ENCODE results near the gene MACROD2.

MACROD2 gene

DNA sequence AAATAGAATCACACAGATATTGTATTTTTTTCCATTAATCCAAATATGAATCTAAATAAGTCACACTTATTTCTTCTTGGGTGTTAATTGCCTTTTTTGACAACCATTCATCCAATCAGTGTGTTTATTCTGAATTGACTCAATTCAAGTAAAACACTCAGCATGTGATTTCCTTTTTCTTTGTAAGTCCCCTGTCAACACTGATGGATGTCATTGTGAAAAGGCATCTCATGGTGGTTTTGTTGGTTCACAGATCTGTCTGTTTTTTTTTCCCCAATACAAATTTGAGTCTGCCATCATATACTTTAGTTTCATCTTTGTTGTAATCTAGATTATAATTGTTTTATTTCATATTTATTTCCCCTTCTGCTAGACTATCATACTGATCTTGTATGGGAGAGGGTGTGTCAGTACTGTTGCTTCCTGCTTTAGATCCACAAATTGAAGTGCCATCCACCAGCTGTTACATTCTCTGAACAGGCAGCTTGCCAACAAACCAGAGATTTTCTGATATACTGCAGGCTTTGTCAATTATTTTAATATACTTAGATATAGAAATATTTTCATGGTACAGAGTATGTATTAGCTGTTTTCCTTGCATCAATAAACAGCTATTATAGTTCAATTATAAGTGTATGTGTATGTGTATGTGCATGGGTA, 406.3 kb downstream of the MACROD2 start:
- peaks cover 6% of the 10 kb centered on the region for H3K4me1 ChIP-seq (ENCODE audit: insufficient read depth, low read length)
- H2AFZ ChIP-seq (ENCODE audit: low read depth, low read length), result no peak overlapping the region
- H3K27me3 ChIP-seq (ENCODE audit: insufficient read depth, low read length), result no peaks in the 10 kb centered on the region
- no peaks in the 10 kb centered on the region for H3K9me3 ChIP-seq (ENCODE audit: low read length)
- H3K36me3 ChIP-seq (ENCODE audit: insufficient read depth, low read length), result no peaks in the 10 kb centered on the region
- H3K4me3 ChIP-seq (ENCODE audit: low read length), result no peak overlapping the region

GRCh38 chr20:14404515-14404914, 409.2 kb downstream of the MACROD2 start:
- Histone ChIP-seq H3K9me3 (ENCODE audit: low read length) (no peaks in the 10 kb centered on the region), H2AFZ (ENCODE audit: low read depth, low read length) (no peak overlapping the region), H3K36me3 (ENCODE audit: insufficient read depth, low read length) (no peaks in the 10 kb centered on the region), H3K4me1 (ENCODE audit: insufficient read depth, low read length) (peaks cover 6% of the 10 kb centered on the region), H3K4me3 (ENCODE audit: low read length) (no peak overlapping the region), H3K27me3 (ENCODE audit: insufficient read depth, low read length) (no peaks in the 10 kb centered on the region)

DNA sequence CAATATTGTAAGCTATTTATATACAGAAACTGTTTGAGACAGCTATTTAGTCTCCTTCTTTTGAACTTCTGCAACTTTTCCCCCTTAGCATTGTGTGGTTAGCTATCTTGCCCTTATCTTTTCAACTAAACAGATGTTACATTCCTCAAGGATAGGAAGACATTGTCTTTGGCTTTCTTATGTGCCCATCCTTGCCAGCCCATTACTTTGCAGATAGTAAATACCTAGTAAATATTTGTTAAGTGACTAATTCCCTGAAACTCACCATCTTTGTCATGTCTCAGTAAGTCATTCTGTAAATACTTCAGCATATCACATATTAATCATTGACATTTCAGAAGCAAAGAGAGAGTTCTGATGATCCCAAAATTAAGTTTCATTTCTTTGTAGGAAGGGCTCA, 411.2 kb downstream of the MACROD2 start:
- no peak overlapping the region for H3K4me3 ChIP-seq (ENCODE audit: low read length)
- peaks cover 4% of the 10 kb centered on the region for H3K4me1 ChIP-seq (ENCODE audit: insufficient read depth, low read length)
- H3K27me3 ChIP-seq (ENCODE audit: insufficient read depth, low read length), result no peaks in the 10 kb centered on the region
- no peaks in the 10 kb centered on the region for H3K9me3 ChIP-seq (ENCODE audit: low read length)
- H3K36me3 ChIP-seq (ENCODE audit: insufficient read depth, low read length), result no peaks in the 10 kb centered on the region
- H2AFZ ChIP-seq (ENCODE audit: low read depth, low read length), result no peak overlapping the region

- Histone ChIP-seq H3K27me3 (ENCODE audit: insufficient read depth, low read length) (no peaks in the 10 kb centered on the region), H3K4me1 (ENCODE audit: insufficient read depth, low read length) (no peaks in the 10 kb centered on the region), H3K36me3 (ENCODE audit: insufficient read depth, low read length) (no peaks in the 10 kb centered on the region), H2AFZ (ENCODE audit: low read depth, low read length) (no peak overlapping the region), H3K4me3 (ENCODE audit: low read length) (no peak overlapping the region), H3K9me3 (ENCODE audit: low read length) (no peaks in the 10 kb centered on the region)
Observed at GRCh38 chr20:14407336-14407735, 412.0 kb downstream of the MACROD2 start.

GRCh38 chr20:14410869-14411555, 415.7 kb downstream of the MACROD2 start:
- Histone ChIP-seq H3K36me3 (ENCODE audit: insufficient read depth, low read length) (no peaks in the 10 kb centered on the region), H3K9me3 (ENCODE audit: low read length) (no peaks in the 10 kb centered on the region), H3K4me3 (ENCODE audit: low read length) (no peak overlapping the region), H2AFZ (ENCODE audit: low read depth, low read length) (no peak overlapping the region), H3K4me1 (ENCODE audit: insufficient read depth, low read length) (no peaks in the 10 kb centered on the region), H3K27me3 (ENCODE audit: insufficient read depth, low read length) (no peaks in the 10 kb centered on the region)

DNA sequence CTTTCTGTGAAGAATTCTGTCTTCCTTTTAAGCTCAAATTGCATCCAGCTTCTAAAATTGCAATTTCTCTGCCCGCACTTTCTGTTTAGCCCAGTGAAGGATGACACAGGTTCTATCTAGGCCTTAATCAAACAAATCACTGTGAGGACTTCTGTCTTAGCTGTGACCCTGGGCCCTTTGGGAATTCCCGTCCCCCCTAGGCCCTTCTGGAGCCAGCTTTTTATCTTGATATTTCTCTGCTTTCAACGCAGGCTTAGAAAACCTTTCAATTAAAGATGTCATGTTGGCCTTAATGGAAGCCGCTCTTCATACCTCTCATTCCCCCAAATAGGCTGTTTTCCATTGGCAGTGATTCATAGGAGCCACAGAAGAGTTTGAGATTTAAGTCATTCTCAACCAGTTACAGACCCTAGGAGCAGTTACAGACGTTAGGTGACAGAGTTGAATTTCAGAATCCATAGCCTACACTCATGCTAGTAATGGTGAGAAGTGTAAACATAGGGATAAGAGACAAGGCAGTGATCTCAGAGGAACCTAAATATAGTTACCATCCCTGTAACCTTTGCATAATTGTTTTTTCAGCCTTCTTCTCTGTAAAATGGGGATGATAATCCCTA, 416.9 kb downstream of the MACROD2 start:
- Histone ChIP-seq H3K4me3 (ENCODE audit: low read length) (no peak overlapping the region), H3K36me3 (ENCODE audit: insufficient read depth, low read length) (no peaks in the 10 kb centered on the region), H3K27me3 (ENCODE audit: insufficient read depth, low read length) (no peaks in the 10 kb centered on the region), H2AFZ (ENCODE audit: low read depth, low read length) (no peak overlapping the region), H3K4me1 (ENCODE audit: insufficient read depth, low read length) (no peaks in the 10 kb centered on the region), H3K9me3 (ENCODE audit: low read length) (no peaks in the 10 kb centered on the region)

DNA sequence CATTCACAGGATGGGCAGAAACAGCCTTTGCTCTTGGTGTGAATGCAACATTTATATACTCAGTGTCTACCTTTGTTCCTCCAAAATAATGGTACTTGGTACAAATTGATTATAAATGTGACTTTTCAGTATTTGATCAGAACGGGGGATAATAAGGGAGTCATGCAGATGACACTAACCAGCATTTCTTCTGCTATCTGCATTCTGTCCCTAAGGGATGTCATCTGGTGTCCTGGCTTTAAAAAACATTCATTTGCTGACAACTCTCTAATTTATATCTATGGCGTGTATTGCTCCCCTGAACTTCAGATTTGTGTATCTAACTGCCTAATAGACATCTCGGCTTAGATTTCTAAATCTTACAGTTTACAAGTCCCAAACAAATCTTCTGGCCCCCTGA, 418.5 kb downstream of the MACROD2 start:
- Histone ChIP-seq H3K36me3 (ENCODE audit: insufficient read depth, low read length) (no peaks in the 10 kb centered on the region), H3K9me3 (ENCODE audit: low read length) (no peaks in the 10 kb centered on the region)

GRCh38 chr20:14414560-14414959, 419.2 kb downstream of the MACROD2 start:
- H3K27me3 ChIP-seq (ENCODE audit: insufficient read depth, low read length), result no peaks in the 10 kb centered on the region
- no peak overlapping the region for H2AFZ ChIP-seq (ENCODE audit: low read depth, low read length)
- no peaks in the 10 kb centered on the region for H3K36me3 ChIP-seq (ENCODE audit: insufficient read depth, low read length)
- no peaks in the 10 kb centered on the region for H3K9me3 ChIP-seq (ENCODE audit: low read length)
- H3K4me3 ChIP-seq (ENCODE audit: low read length), result no peak overlapping the region
- H3K4me1 ChIP-seq (ENCODE audit: insufficient read depth, low read length), result no peaks in the 10 kb centered on the region

More for the DNA sequence above, 418.5 kb downstream of the MACROD2 start:
- Histone ChIP-seq H2AFZ (ENCODE audit: low read depth, low read length) (no peak overlapping the region), H3K4me3 (ENCODE audit: low read length) (no peak overlapping the region), H3K4me1 (ENCODE audit: insufficient read depth, low read length) (no peaks in the 10 kb centered on the region), H3K27me3 (ENCODE audit: insufficient read depth, low read length) (no peaks in the 10 kb centered on the region)

DNA sequence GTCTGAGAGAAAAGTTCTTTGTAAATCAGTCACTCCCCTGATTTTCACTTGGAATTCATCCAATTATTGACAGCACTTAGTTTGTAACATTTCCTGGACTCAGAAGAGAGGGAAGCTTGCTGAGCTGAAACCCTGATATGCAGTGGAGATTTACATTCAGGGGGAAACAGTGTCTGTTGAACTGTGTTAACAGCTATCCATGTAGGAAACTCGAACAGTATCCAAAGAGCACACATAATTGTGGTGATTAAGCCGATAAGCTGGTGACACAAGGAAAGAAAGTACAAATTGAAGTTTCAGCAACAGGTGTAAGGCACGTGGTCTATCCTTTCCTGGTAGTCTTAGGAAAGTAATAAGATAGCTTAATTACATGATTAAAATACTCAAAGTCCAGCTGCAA, 420.2 kb downstream of the MACROD2 start:
- no peaks in the 10 kb centered on the region for H3K4me1 ChIP-seq (ENCODE audit: insufficient read depth, low read length)
- H3K9me3 ChIP-seq (ENCODE audit: low read length), result no peaks in the 10 kb centered on the region
- no peaks in the 10 kb centered on the region for H3K36me3 ChIP-seq (ENCODE audit: insufficient read depth, low read length)
- no peak overlapping the region for H2AFZ ChIP-seq (ENCODE audit: low read depth, low read length)
- no peaks in the 10 kb centered on the region for H3K27me3 ChIP-seq (ENCODE audit: insufficient read depth, low read length)
- no peak overlapping the region for H3K4me3 ChIP-seq (ENCODE audit: low read length)

GRCh38 chr20:14418376-14418775, 423.1 kb downstream of the MACROD2 start:
- Histone ChIP-seq H3K9me3 (ENCODE audit: low read length) (no peaks in the 10 kb centered on the region), H3K27me3 (ENCODE audit: insufficient read depth, low read length) (no peaks in the 10 kb centered on the region), H3K4me3 (ENCODE audit: low read length) (no peak overlapping the region), H2AFZ (ENCODE audit: low read depth, low read length) (no peak overlapping the region), H3K4me1 (ENCODE audit: insufficient read depth, low read length) (no peaks in the 10 kb centered on the region), H3K36me3 (ENCODE audit: insufficient read depth, low read length) (no peaks in the 10 kb centered on the region)

DNA sequence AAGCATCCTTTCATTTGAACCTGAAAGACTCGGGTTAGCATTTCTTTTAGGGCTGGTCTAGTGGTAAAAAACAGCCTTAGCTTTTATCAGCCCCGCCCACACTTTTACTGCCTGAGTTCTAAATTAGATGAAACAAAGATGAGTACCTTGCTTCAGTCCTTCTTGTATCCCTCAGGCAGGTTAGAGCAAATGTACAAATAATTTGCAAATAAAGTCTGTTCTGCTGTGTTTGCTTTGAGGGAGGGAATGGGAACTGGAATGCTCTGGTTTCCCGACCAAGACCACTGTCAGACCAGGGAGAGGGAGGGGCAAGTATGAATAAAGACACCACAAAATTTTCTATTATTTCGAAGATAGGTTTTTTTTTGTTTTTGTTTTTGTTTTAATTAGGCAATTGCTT, 427.6 kb downstream of the MACROD2 start:
- no peaks in the 10 kb centered on the region for H3K9me3 ChIP-seq (ENCODE audit: low read length)
- no peak overlapping the region for H3K4me3 ChIP-seq (ENCODE audit: low read length)
- H2AFZ ChIP-seq (ENCODE audit: low read depth, low read length), result no peak overlapping the region
- no peaks in the 10 kb centered on the region for H3K4me1 ChIP-seq (ENCODE audit: insufficient read depth, low read length)
- H3K36me3 ChIP-seq (ENCODE audit: insufficient read depth, low read length), result no peaks in the 10 kb centered on the region
- H3K27me3 ChIP-seq (ENCODE audit: insufficient read depth, low read length), result no peaks in the 10 kb centered on the region

- no peaks in the 10 kb centered on the region for H3K4me1 ChIP-seq (ENCODE audit: insufficient read depth, low read length)
- no peak overlapping the region for H2AFZ ChIP-seq (ENCODE audit: low read depth, low read length)
- no peaks in the 10 kb centered on the region for H3K9me3 ChIP-seq (ENCODE audit: low read length)
- no peak overlapping the region for H3K4me3 ChIP-seq (ENCODE audit: low read length)
- H3K27me3 ChIP-seq (ENCODE audit: insufficient read depth, low read length), result no peaks in the 10 kb centered on the region
- H3K36me3 ChIP-seq (ENCODE audit: insufficient read depth, low read length), result no peaks in the 10 kb centered on the region
Observed at GRCh38 chr20:14431568-14431967, 436.3 kb downstream of the MACROD2 start.

DNA sequence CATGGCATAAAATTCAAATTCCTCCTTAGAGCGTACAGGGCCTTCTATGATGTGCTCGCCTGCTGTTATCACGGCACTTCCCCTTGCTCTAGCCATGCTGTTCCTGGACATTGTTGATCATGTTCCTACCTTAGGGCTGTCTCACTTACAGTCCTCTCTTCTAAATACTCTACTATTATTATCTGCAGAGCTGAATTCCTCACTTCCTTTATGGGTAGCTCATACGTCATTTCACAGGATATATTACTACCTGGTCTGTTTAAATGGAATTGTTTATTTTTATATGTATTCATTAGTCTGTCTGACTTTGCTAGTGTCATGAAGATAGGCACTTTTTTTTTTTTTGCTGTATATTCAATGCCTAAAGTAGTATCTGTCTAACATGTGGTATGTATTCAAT, 436.8 kb downstream of the MACROD2 start:
- Histone ChIP-seq H3K4me1 (ENCODE audit: insufficient read depth, low read length) (no peaks in the 10 kb centered on the region), H3K36me3 (ENCODE audit: insufficient read depth, low read length) (no peaks in the 10 kb centered on the region), H2AFZ (ENCODE audit: low read depth, low read length) (no peak overlapping the region), H3K9me3 (ENCODE audit: low read length) (no peaks in the 10 kb centered on the region), H3K27me3 (ENCODE audit: insufficient read depth, low read length) (no peaks in the 10 kb centered on the region), H3K4me3 (ENCODE audit: low read length) (no peak overlapping the region)
